Occipital lobe (tissue), 3 donors: ENCODE data around the gene PHTF2. TPM values are rescaled to one million over a fixed set of nuclear protein-coding genes. Genes with fewer than 3 reads are reported as not detected.
"Not testable (repeated sequence)": the region's sequence is repeated elsewhere in the genome, so short reads cannot be mapped to it uniquely, and the experiment has no call there.

Experiments
- DNase-seq: peaks from one replicate; lab custom pipeline; 2025; lab: John Stamatoyannopoulos, UW
- small RNA-seq: library from RNA; depleted of rRNA; stranded (forward); fragments of <200 nt; gene quantifications from one replicate; pipeline ENCODE3, GENCODE V24; 2014
- total RNA-seq: library from RNA; depleted of rRNA; stranded (reverse); fragments of >200 nt; gene quantifications from one replicate; pipeline ENCODE4 v1.2.3, GENCODE V29; 2014

PHTF2 gene
- total RNA-seq, 1 donor from 2014 or later, result 46.0 TPM

DNA sequence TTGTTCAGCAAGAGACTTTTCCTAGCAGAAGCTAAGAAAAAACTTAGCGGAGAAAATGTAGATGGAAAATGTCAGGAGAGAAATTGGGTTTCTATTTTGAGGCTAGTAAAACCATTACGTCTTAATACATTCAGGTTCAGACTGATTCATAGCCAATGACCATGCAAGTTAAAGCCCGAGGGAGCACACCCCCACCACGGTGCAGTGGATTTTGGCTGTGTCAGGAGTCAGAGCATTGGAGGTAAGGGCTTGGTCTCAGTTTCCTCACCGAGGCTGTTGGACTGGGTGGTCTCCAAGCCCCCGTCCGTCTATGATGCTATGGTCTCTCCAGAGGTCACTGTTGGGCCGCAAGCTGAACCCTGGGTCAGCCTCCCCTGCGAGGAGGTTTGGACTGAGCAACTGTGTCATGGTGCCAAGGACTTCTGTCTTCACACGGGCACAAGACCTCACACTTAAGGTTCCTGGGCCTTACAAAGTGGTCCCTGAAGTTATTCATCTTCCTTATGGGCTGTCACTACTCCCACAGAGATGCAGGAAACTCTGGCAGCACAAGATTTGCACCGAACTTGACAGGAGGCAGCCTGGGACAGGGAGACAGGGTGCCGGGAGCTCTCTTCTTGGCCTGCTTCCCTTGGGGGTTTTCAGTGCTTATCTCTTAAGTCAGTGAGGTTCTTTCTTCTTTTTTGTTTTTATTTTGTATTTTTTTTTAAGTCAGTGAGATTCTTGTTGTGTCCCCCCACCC is 186.8 kb downstream of the PHTF2 start:
- DNase-seq, result no peak

DNA sequence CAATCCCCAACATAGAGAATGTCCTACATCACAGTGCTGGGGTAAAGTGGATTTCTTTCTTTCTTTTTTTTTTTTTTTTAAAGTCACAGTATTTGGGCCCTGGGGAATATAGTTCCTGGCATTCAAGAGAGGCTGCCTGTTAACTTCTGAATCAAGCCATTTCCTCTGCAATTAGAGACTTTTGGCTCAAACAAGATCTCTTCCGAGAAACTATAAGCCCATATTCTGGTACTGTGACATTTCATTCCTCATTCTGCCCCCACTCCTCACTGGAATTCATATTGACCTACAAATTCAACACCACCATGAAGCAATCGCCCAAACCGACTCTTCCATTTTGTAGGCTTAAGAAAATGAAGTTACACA is 187.4 kb downstream of the PHTF2 start:
- no peak for DNase-seq

DNA sequence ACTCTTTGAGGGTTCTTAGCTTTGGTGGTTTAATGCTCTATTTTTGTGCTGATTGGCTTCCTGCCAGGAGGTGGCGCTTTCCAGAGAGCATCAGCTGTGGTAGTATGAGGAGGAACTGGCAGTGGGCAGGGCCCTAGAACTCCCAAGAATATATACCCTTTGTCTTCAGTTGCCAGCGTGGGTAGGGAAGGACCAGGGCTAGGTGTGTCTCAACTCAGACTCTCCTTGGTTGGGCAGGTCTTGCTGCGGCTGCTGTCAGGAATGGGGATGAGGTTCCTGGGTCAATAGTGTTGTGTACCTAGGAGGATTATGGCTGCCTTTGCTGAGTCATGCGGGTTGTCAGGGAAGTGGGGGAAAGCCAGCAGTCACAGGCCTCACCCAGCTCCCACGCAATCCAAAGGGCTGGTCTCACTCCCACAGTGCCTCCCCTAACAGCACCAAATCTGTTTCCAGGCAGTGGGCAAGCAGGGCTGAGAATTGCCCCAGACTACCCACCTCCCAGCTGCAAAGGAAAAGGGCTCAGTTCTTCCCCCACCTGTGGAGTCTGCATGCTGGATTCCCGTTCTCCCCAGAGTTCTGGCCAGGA is 191.5 kb downstream of the PHTF2 start:
- no peak for DNase-seq

DNA sequence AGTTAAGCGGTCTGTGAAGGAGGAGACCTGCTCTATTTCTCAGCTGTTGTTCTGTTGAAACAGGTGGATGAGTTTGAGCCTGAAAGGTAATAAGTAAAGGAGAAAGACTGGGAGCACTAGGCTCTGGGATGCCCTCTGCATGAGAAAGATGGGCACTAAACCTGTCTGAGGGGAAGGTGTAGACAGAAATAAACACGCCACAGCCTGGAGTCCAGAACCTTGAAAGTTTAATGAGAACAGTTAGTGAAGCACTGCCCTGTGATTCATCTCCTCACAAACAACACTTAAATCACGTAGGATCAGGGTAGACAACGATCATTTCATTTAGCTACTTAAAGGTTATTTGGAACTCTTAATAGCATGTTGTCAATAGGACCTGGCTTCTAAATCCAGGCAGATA is 193.1 kb downstream of the PHTF2 start:
- DNase-seq, result no peak

DNA sequence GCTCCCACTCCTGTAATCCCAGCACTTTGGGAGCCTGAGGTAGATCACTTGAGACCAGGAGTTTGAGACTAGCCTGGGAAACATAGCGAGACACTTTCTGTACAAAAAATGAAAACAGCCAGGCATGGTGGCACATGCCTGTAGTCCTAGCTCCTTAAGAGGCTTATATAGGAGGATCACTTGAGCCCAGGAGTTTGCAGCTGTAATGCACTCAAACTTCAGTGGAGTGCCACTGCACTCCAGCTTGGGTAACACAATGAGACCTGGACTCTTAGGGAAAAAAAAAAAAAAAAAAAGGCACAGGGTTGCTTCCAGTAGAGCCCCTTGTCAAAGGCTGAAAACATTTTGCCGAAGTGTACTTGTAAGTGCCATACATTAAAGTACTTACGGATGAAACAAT is 195.3 kb downstream of the PHTF2 start:
- DNase-seq, result no peak

DNA sequence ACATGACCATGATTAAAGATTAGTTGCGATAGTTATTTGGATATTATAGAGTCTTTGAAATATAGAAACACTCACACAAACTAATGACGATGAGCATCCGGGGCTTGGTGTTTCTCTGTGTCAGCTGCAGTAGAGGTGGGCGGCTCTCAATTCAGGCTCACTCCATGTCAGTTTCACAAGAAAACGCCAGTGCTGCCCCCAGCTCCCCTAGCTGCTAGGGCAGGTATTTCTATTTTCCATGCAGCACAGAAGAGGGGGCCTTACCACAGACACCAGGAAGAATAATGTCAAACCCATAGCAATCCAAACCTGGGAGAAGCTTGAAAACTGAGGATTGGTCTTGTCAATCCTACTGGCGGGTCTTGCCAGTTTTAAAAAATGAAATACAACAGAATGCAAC is 197.1 kb downstream of the PHTF2 start:
- no peak for DNase-seq

DNA sequence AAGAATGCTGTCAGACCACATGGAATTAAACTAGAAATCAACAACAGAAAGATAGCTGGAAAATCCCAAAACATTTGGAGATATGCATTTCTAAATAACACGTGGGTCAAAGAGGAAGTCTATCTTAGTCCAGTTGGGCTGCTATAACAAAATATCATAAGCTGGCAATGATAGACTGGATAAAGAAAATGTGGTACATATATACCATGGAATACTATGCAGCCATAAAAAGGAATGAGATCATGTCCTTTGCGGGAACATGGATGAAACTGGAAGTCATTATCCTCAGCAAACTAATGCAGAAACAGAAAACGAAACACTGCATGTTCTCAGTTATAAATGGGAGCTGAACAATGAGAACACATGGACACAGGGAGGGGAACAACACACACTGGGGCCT is 200.6 kb downstream of the PHTF2 start:
- DNase-seq, result not testable (repeated sequence)

DNA sequence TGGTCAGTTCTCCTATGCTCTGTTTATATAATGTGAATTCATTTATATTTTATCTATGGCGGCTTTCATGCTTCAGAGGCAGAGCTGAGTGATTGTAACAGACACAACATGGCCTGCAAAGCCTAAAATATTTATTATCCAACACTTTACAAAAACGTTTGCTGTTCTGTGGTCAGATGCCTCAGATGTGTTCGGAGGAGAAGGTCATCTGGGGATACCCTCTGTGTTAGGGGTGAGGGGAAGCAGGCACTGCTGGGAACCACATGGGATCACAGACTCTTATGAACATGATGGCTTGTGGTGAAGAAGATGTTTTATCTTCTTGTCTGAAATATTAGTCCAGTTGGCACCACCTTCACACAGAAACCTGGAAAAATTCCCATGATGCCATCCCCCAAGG is 203.4 kb downstream of the PHTF2 start:
- no peak for DNase-seq

DNA sequence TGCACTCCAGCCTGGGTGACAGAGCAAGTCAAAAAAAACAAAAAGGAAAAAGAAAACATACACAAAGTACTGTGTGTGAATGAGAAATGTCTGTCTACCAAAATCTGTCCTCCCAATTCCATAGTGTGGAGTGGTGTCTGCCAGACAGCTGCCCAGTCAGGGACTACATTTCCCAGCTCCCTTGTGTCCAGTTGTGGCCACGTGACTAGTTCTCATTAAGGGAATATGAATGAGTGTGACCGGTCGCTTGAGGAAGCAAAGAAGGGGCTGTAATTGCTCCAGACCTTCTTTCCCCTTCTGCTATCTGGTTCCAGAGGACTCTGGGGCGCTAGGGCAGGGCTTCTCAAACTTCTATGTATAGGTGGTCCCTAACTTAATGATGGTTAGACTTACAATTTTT is 204.1 kb downstream of the PHTF2 start:
- DNase-seq, result no peak

DNA sequence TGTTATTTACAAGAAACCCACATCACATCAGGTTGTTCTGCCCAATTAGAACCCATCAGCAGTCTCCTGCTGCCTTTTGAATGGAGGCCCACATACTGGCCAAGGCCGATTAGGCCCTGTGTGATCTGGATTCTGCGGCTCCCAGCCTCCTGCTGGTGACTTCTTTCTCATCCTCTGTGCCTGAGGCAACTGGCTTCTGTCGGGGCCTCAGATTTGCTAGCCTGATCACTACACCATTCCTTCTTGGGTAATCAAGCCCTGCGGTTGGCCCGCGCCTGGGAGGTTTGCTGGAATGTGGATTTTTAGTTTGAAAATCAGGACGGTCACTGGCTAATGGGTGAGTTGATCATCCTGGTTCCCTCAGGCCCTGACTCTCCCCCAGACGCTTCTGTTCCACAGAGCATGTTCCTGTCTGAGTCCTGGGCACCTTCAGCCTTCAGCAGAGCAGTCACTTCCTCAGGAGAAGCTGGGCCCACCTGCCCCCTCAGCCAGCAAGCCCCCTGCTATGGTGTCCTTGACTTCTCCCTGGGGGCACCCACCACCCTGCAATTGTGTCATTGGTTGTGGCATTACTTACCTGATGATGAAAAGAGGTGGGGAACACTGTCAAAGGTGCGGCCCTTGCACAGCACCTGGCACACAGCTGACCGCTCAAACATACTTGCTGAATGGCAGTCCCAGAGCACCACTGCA is 207.6 kb downstream of the PHTF2 start:
- no peak for DNase-seq

Small RNA genes lying within 50 kb of the gene (small RNA-seq; reads per million reads assigned to genes)
- gene RF00019, result not detected

Other genes starting within 250 kb of the PHTF2 start
- gene RSBN1L, start 102.3 kb upstream of the PHTF2 start, total RNA-seq, result 76.7 TPM
- gene TMEM60, start 339 bp upstream of the PHTF2 start, total RNA-seq, result 17.6 TPM